ENCODE data around the gene ANKFN1. TPM values are rescaled to one million over a fixed set of nuclear protein-coding genes. Genes with fewer than 3 reads are reported as not detected.

The ANKFN1 gene
- total RNA-seq, 4 donors from 2014 or later, result 0.67 to 0.94 TPM; not detected in 2

GRCh38 chr17:56447171-56447570 is 293.9 kb downstream of the ANKFN1 start:
- intact Hi-C loops (cut with DNase I), result no loop called here
- no peak overlapping the region for H3K27ac ChIP-seq
- no peaks in the 10 kb centered on the region for H3K36me3 ChIP-seq
- no peaks in the 10 kb centered on the region for H3K4me1 ChIP-seq
- 95 to 100% methylated on average over 1 of the region's 1 CpG for WGBS, 2 donors
- TF ChIP-seq CTCF (IDR thresholded peaks at IDR 0.05) (no peak), POLR2A (IDR thresholded peaks at IDR 0.05) (no peak)
- no peaks in the 10 kb centered on the region for H3K9me3 ChIP-seq
- H3K27me3 ChIP-seq, result no peaks in the 10 kb centered on the region
- no peak for DNase-seq
- no peak overlapping the region for H3K4me3 ChIP-seq (replicated peaks in 1 of 3)

GRCh38 chr17:56448371-56448770 is 295.1 kb downstream of the ANKFN1 start:
- no peaks in the 10 kb centered on the region for H3K4me1 ChIP-seq
- 76 to 87% methylated on average over 2 of the region's 2 CpGs for WGBS, 2 donors
- H3K27me3 ChIP-seq, result no peaks in the 10 kb centered on the region
- no peak overlapping the region for H3K4me3 ChIP-seq (replicated peaks in 1 of 3)
- no peak overlapping the region for H3K27ac ChIP-seq
- no peaks in the 10 kb centered on the region for H3K9me3 ChIP-seq
- no peaks in the 10 kb centered on the region for H3K36me3 ChIP-seq
- intact Hi-C loops (cut with DNase I), result no loop called here
- no peak for TF ChIP-seq POLR2A (IDR thresholded peaks at IDR 0.05)
- TF ChIP-seq CTCF (IDR thresholded peaks at IDR 0.05), result no peak
- DNase-seq, result no peak

- TF ChIP-seq CTCF (IDR thresholded peaks at IDR 0.05) (no peak), POLR2A (IDR thresholded peaks at IDR 0.05) (no peak)
- Histone ChIP-seq H3K36me3 (no peaks in the 10 kb centered on the region), H3K4me3 (replicated peaks in 1 of 3) (no peak overlapping the region), H3K27me3 (no peaks in the 10 kb centered on the region), H3K9me3 (no peaks in the 10 kb centered on the region), H3K27ac (no peak overlapping the region), H3K4me1 (no peaks in the 10 kb centered on the region)
- DNase-seq, result no peak
- WGBS, 2 donors, result 62 to 69% methylated on average over 8 of the region's 8 CpGs
- intact Hi-C loops (cut with DNase I), result no loop called here
Measured at GRCh38 chr17:56449176-56449575, 295.9 kb downstream of the ANKFN1 start.

DNA sequence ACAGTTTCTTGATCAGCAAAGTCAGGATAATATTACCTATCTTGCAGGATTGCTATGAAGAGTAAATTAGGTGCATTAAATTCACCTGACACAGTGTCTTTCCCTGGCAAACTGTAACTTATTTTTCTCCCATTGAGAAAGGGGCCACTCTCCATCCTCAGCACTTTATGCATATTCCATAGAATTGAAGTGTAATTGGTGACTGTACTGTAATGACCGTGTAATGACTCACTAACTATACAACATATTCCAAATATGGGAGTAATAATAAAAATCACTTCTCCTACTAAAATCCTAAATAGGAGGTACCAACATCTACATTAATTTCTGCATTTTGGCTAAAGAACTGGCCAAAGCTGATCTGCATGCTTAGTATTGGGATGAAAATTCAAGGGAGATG is 298.4 kb downstream of the ANKFN1 start:
- Histone ChIP-seq H3K9me3 (no peaks in the 10 kb centered on the region), H3K4me1 (no peaks in the 10 kb centered on the region), H3K4me3 (replicated peaks in 1 of 3) (no peak overlapping the region), H3K27me3 (no peaks in the 10 kb centered on the region), H3K36me3 (no peaks in the 10 kb centered on the region), H3K27ac (no peak overlapping the region)
- no peak for TF ChIP-seq CTCF (IDR thresholded peaks at IDR 0.05)
- no peak for DNase-seq
- intact Hi-C loops (cut with DNase I), result no loop called here
- 92 to 96% methylated on average over 1 of the region's 1 CpG for WGBS, 2 donors

DNA sequence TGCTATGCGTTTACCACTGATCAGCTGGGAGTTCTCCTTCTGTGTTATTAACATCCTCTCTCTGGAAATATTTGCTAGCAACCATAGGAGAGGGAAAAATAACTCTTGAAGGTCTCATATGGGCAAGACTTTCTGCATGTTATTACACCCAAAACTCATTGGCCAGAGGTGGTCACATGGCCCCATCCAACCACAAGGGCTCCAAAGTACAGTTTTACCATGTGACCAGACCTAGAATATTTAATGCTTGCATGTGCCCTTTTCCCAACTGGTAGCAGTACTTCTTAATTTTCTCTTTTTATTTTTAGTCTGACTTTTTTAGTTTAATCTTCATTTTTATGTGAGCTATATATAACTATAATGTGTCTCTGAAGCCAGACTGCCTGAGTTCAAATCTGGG is 299.2 kb downstream of the ANKFN1 start:
- no peaks in the 10 kb centered on the region for H3K9me3 ChIP-seq
- H3K27ac ChIP-seq, result no peak overlapping the region
- no peak overlapping the region for H3K4me3 ChIP-seq (replicated peaks in 1 of 3)
- TF ChIP-seq CTCF (IDR thresholded peaks at IDR 0.05) (no peak), POLR2A (IDR thresholded peaks at IDR 0.05) (no peak)
- H3K4me1 ChIP-seq, result no peaks in the 10 kb centered on the region
- intact Hi-C loops (cut with DNase I), result no loop called here
- 93 to 94% methylated on average over 1 of the region's 1 CpG for WGBS, 2 donors
- no peaks in the 10 kb centered on the region for H3K36me3 ChIP-seq
- no peaks in the 10 kb centered on the region for H3K27me3 ChIP-seq
- DNase-seq, result no peak
